ENCODE results near the gene GRIP1.

DNA sequence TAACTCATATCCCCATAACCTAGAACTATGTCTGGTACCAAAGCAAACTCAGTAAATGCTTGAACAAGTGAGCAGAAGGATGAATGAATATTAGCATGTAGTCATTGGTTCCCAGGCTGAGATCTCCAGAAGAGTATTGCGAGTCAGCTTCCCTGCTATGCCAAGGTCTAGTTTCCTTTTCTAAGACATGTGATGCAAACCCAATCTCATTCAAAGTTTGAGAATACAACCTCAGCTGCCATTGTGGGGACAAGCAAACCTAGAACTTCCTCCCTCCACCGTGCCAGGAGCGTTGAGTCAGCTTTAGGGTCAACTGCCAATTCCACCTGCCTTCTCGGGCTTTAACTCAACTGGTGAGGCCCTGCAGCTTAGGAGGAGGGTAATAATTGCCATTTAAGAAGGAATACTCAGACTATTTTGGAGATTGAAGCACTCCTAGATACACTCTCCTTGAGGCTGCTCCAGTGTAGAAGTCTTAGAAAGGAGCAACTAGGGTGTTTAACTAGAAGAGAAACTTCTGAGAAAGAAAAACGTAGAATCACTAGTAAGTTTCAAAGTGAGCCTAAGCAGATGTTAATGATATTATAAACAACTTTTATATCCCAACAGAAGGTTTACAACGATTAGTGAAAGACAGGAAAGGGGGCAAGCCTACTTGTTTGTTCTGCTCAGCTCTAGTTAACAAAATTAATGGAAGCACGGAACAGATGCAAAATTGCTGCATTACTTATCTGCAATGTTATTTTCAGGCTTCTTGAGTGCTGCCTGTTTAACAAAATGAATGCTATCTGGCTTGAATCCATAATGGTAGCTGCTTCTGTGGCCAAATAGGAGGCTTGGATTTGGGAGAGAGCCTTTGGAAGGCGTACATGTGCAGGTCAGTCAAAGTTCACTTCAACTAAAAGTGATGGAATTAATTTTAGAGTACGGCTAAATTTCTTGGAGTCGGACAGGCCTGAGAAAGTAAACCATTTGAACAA is 279.7 kb downstream of the GRIP1 start:
- TF ChIP-seq, protein P1, sequence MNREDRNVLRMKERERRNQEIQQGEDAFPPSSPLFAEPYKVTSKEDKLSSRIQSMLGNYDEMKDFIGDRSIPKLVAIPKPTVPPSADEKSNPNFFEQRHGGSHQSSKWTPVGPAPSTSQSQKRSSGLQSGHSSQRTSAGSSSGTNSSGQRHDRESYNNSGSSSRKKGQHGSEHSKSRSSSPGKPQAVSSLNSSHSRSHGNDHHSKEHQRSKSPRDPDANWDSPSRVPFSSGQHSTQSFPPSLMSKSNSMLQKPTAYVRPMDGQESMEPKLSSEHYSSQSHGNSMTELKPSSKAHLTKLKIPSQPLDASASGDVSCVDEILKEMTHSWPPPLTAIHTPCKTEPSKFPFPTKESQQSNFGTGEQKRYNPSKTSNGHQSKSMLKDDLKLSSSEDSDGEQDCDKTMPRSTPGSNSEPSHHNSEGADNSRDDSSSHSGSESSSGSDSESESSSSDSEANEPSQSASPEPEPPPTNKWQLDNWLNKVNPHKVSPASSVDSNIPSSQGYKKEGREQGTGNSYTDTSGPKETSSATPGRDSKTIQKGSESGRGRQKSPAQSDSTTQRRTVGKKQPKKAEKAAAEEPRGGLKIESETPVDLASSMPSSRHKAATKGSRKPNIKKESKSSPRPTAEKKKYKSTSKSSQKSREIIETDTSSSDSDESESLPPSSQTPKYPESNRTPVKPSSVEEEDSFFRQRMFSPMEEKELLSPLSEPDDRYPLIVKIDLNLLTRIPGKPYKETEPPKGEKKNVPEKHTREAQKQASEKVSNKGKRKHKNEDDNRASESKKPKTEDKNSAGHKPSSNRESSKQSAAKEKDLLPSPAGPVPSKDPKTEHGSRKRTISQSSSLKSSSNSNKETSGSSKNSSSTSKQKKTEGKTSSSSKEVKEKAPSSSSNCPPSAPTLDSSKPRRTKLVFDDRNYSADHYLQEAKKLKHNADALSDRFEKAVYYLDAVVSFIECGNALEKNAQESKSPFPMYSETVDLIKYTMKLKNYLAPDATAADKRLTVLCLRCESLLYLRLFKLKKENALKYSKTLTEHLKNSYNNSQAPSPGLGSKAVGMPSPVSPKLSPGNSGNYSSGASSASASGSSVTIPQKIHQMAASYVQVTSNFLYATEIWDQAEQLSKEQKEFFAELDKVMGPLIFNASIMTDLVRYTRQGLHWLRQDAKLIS (CRISPR knock-in tag; IDR thresholded peaks at IDR 0.05; ENCODE audit: borderline replicate concordance), result no peak
- TF ChIP-seq GABPB1 (CRISPR knock-in tag; IDR thresholded peaks at IDR 0.05), result no peak
- TF ChIP-seq, protein P2, sequence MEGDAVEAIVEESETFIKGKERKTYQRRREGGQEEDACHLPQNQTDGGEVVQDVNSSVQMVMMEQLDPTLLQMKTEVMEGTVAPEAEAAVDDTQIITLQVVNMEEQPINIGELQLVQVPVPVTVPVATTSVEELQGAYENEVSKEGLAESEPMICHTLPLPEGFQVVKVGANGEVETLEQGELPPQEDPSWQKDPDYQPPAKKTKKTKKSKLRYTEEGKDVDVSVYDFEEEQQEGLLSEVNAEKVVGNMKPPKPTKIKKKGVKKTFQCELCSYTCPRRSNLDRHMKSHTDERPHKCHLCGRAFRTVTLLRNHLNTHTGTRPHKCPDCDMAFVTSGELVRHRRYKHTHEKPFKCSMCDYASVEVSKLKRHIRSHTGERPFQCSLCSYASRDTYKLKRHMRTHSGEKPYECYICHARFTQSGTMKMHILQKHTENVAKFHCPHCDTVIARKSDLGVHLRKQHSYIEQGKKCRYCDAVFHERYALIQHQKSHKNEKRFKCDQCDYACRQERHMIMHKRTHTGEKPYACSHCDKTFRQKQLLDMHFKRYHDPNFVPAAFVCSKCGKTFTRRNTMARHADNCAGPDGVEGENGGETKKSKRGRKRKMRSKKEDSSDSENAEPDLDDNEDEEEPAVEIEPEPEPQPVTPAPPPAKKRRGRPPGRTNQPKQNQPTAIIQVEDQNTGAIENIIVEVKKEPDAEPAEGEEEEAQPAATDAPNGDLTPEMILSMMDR (IDR thresholded peaks at IDR 0.05), result no peak
- TF ChIP-seq, protein P3, sequence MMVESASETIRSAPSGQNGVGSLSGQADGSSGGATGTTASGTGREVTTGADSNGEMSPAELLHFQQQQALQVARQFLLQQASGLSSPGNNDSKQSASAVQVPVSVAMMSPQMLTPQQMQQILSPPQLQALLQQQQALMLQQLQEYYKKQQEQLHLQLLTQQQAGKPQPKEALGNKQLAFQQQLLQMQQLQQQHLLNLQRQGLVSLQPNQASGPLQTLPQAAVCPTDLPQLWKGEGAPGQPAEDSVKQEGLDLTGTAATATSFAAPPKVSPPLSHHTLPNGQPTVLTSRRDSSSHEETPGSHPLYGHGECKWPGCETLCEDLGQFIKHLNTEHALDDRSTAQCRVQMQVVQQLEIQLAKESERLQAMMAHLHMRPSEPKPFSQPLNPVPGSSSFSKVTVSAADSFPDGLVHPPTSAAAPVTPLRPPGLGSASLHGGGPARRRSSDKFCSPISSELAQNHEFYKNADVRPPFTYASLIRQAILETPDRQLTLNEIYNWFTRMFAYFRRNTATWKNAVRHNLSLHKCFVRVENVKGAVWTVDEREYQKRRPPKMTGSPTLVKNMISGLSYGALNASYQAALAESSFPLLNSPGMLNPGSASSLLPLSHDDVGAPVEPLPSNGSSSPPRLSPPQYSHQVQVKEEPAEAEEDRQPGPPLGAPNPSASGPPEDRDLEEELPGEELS (CRISPR knock-in tag; IDR thresholded peaks at IDR 0.05), result no peak

Measured in WTC11 (cell line).